ENCODE data around the gene EHBP1L1.
"Not testable (repeated sequence)": the region's sequence is repeated elsewhere in the genome, so short reads cannot be mapped to it uniquely, and the experiment has no call there.

The EHBP1L1 gene

DNA sequence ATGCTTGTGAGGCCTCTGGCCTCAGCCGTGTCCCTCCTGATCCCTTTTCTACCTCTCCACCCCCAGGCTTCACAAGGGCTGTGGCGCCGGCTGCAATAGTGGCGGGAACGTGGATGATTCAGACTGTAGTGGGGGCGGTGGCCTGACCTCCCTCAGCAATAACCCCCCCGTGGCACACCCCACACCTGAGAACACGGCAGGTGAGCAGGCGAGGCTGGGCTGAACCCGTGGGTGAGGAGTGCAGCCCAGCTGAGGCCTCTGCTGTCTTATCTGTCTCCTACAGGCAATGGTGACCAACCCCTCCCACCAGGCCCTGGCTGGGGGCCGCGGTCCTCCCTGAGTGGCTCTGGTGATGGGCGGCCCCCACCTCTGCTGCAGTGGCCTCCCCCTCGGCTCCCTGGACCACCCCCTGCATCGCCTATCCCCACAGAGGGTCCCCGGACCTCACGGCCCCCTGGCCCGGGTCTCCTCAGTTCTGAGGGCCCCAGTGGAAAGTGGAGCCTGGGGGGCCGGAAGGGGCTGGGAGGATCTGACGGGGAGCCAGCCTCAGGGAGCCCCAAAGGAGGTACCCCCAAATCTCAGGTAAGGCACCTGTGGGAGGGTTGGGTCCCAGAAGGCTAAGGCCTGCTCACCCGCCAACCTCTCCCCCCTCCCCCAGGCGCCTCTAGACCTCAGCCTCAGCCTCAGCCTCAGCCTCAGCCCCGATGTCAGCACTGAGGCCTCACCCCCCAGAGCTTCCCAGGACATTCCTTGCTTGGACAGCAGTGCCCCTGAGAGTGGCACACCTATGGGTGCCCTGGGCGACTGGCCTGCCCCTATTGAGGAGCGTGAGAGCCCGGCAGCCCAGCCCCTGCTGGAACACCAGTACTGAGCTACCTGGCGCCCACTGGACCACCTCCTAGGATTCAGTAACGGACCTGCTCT is 60.5 kb downstream of the EHBP1L1 start:
- Mint-ChIP-seq H3K4me3 (peak overlapping the region; percentile 58), H3K9me3 (no peaks in the 10 kb centered on the region), H3K4me1 (peaks cover 43% of the 10 kb centered on the region), H3K27me3 (no peaks in the 10 kb centered on the region), H3K36me3 (peaks cover 2% of the 10 kb centered on the region), H3K27ac (peak overlapping the region; percentile 76)

DNA sequence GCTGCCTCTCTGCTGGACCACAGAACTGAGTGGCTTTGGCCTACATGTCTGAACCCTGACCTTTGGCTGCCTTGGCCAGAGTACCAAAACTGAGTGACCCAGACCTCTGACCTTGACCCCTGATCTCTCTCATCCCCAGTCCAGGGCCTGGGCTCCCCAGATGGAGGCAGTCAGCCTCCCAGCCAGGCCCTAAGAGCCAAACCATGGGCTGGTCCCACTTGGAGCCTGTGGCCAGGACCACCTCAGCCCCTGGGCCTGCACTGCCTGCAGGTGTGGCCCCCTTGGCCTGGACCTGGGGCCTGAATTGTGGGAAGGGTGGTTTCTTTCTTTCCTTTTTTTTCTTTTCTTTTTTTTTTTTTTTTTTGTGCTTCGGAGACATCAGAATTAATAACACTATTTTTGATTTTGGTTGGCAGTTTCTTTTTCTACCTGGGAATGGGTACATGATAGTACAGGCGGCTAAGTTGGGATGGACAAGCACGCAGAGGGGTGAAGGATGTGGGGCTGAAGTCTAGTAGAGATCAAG is 61.2 kb downstream of the EHBP1L1 start:
- no peaks in the 10 kb centered on the region for H3K27me3 Mint-ChIP-seq
- peak overlapping the region; percentile 76 for H3K27ac Mint-ChIP-seq
- peaks cover 51% of the 10 kb centered on the region for H3K4me1 Mint-ChIP-seq
- H3K4me3 Mint-ChIP-seq, result peak overlapping the region; percentile 90
- no peaks in the 10 kb centered on the region for H3K9me3 Mint-ChIP-seq
- H3K36me3 Mint-ChIP-seq, result peaks cover 2% of the 10 kb centered on the region

DNA sequence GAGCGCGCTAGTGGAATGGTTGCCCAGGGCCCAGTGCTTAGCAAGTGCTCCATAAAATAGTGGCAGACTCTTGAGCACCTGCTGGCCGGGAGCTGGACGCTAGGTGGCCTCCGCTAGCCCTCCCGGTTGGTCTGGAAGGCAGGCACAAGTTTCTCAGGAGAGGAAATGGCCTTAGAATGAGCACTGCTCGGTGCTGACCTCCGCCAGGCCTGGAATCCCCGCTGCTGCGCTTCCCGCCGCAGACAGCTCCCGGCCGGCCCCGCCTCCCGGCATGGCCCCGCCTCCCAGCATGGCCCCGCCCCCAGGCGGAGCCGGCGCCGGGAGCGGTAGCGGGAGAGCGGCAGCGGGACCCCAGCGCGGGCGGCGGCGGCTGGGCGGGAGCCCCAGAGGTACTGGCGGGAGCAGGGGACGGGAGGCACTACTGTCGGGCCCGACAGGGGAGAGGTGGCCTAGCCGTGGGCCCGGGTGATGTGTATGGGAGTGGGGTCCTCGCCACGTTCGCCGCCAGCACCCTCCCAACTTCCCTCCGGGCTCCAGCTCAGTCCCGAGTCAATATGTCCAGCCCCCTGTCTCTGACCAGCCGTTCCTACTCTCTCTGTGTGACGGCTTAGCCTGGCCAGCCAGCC is 62.1 kb downstream of the EHBP1L1 start, which contains the start of gene SIPA1:
SIPA1 (plus strand) TSS at position 308 of the 626 bp plus-strand sequence. CDS start 2,821 bp downstream, outside the sequence.
- Mint-ChIP-seq H3K36me3 (peaks cover 2% of the 10 kb centered on the region), H3K27ac (peak within 1 kb of the TSS; percentile 76), H3K4me3 (peak within 1 kb of the TSS; percentile 90), H3K4me1 (peaks cover 51% of the 10 kb centered on the region), H3K9me3 (no peaks in the 10 kb centered on the region), H3K27me3 (no peaks in the 10 kb centered on the region)

DNA sequence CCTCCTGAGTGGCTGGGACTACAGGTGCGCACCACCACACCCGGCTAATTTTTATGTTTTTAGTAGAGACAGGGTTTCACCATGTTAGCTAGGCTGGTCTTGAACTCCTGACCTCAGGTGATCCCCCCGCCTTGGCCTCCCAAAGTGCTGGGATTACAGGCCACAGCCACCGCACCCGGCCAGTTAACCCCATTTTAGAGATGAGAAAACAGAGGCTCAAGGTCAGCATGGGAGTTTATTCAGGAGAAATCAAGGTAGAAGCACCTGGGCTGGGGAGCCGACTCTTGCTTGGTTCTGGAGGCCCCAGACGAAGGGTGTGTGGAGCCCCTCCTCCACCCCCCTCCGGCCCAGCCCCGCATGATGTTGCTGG is 63.4 kb downstream of the EHBP1L1 start:
- Mint-ChIP-seq H3K4me1 (peaks cover 56% of the 10 kb centered on the region), H3K27ac (peak overlapping the region; percentile 69), H3K4me3 (peak overlapping the region; percentile 90)
- H3K27me3 Mint-ChIP-seq, H3K9me3 Mint-ChIP-seq, H3K36me3 Mint-ChIP-seq: not testable (repeated sequence)

DNA sequence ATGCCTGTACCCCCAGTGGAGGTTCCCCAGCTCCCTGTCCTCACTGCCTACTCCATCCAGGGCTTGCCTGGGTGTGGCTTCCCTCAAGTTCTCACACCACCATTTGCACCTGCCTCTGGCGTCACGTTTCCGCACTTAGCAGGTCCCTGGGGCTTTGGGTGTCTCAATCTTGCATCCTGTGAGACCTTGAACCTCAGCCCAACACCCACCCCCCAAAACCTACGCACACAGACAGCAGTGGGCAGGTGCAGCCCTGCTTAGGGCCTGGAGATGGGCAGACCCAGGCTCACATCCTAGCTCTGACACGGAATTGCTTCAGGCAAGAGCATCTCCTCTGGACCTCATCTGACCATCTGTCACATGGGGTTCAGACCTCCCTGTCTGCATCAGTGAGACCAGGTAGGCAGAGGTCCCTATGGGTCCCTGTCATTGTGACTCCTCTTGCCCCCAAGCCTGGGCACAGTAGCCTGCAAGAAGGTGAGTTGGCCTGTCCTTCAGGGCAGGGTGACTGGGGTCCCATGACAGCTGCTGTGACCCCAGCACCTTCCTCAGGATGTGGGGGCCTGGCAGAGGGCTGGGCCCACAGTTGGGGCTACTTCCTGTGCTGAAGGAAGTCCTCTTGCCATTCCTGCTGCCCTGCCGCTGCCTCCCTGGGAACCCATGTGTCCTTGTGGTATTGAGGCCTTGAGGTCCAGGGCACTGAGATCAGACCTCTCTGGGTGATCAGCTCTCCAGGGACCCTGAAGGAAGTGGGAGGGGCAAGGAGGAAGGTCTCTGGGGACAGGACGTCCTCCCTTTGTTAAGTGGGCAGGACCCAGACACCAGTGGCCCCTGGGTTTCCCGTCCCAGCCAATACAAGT is 64.0 kb downstream of the EHBP1L1 start:
- H3K36me3 Mint-ChIP-seq, result peaks cover 2% of the 10 kb centered on the region
- no peaks in the 10 kb centered on the region for H3K9me3 Mint-ChIP-seq
- H3K27ac Mint-ChIP-seq, result peak overlapping the region; percentile 82
- peak overlapping the region; percentile 84 for H3K4me3 Mint-ChIP-seq
- H3K27me3 Mint-ChIP-seq, result no peaks in the 10 kb centered on the region
- peaks cover 55% of the 10 kb centered on the region for H3K4me1 Mint-ChIP-seq

DNA sequence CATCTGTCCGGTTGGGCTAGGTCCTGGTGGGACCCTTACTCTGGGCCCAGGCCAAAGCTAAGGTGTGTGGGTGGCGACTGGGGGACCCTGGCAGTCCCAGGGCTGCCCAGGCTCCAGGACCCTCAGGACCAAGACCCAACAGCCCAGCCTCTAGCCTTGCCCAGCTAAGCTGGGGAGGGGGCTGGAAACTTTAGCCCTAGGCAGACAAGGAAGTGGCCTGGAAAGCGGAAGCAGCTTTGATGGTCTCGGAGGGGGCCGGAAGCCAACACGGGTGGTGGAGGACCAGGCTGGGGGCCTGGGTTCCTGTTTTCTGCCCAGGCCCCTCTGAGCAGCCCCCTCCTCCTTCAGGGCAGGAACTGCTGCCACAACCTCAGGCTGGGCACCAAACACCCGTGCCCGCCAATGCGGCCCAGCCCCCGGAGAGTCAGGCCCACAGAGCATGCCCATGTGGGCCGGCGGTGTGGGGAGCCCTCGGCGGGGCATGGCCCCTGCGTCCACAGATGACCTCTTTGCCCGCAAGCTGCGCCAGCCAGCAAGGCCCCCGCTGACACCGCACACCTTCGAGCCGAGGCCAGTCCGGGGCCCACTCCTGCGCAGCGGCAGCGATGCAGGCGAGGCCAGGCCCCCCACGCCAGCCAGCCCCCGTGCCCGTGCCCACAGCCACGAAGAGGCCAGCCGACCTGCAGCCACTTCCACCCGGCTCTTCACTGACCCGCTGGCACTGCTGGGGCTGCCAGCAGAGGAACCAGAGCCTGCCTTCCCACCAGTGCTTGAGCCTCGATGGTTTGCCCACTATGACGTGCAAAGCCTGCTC is 64.8 kb downstream of the EHBP1L1 start:
- H3K36me3 Mint-ChIP-seq, result no peaks in the 10 kb centered on the region
- peak overlapping the region; percentile 84 for H3K4me3 Mint-ChIP-seq

DNA sequence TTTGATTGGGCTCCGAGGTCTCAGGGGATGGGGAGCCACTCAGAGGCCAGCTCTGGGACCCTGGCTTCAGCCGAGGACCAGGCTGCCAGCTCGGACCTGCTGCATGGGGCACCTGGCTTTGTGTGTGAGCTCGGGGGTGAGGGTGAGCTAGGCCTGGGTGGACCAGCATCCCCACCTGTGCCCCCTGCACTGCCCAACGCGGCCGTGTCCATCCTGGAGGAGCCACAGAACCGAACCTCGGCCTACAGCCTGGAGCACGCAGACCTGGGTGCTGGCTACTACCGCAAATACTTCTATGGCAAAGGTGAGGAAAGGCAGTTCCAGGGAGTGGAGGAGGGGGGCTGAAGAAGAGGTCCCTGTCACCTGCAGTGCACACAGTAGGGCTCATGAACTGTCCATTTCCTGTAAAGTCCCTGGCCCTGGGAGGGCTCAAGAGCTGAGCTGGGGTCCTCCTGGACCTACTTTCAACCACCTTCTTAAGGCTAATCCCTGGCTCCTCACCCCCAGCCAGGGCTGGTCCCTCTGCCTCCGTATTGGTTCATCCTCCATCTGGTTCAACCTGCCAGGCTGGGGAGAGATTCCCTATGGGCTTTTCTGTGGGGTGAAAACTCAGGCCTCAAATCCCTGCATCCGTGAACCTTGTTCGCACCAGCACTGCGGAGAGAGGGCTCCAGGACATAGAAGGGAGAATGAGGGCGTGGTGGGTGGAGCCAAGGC is 65.6 kb downstream of the EHBP1L1 start:
- H3K9me3 Mint-ChIP-seq, result no peaks in the 10 kb centered on the region
- H3K36me3 Mint-ChIP-seq, result no peaks in the 10 kb centered on the region
- H3K27me3 Mint-ChIP-seq, result no peaks in the 10 kb centered on the region
- peak overlapping the region; percentile 38 for H3K27ac Mint-ChIP-seq
- peaks cover 55% of the 10 kb centered on the region for H3K4me1 Mint-ChIP-seq
- H3K4me3 Mint-ChIP-seq, result peak overlapping the region; percentile 84

More for the DNA sequence above, 64.8 kb downstream of the EHBP1L1 start:
- H3K27me3 Mint-ChIP-seq, result no peaks in the 10 kb centered on the region
- peaks cover 55% of the 10 kb centered on the region for H3K4me1 Mint-ChIP-seq
- peak overlapping the region; percentile 82 for H3K27ac Mint-ChIP-seq
- no peaks in the 10 kb centered on the region for H3K9me3 Mint-ChIP-seq

Measured in activated naive CD4-positive, alpha-beta T cell treated with anti-CD3 and anti-CD28 coated beads, Interleukin-2, amount 50 U/mL, for 24 hours (primary cell).